HUES6 (cell line): ENCODE results near the gene LMF1.
"Not testable (repeated sequence)": the region's sequence is repeated elsewhere in the genome, so short reads cannot be mapped to it uniquely, and the experiment has no call there.

Source experiments
- H3K27ac ChIP-seq: 2 replicates; pipeline ENCODE4 v1.7.0; 2013; ENCODE audit warnings: low read depth, mild to moderate bottlenecking, low read length, inconsistent platforms
- H3K27me3 ChIP-seq: 2 replicates; pipeline ENCODE4 v1.6.1; 2013; ENCODE audit warnings: low read length; ENCODE audit not compliant: control insufficient read depth, insufficient read depth
- H3K36me3 ChIP-seq: 2 replicates; pipeline ENCODE4 v1.6.1; 2013; ENCODE audit warnings: low read length; ENCODE audit not compliant: control insufficient read depth, insufficient read depth
- H3K4me1 ChIP-seq: 2 replicates; pipeline ENCODE4 v1.6.1; 2013; ENCODE audit warnings: low read length; ENCODE audit not compliant: control insufficient read depth, insufficient read depth
- H3K4me3 ChIP-seq: 2 replicates; pipeline ENCODE4 v1.5.1; 2013; ENCODE audit warnings: low read depth, low read length
- H3K9ac ChIP-seq: one replicate; pipeline ENCODE4 v1.6.1; 2013; ENCODE audit warnings: mild to moderate bottlenecking, low read length
- H3K9me3 ChIP-seq: 2 replicates; pipeline ENCODE4 v1.6.1; 2013; ENCODE audit warnings: low read depth, low read length; ENCODE audit not compliant: control insufficient read depth, insufficient read depth

LMF1 gene

GRCh38 chr16:892536-893255 lies 78.1 kb downstream of the LMF1 start:
- Histone ChIP-seq H3K9me3 (no peaks in the 10 kb centered on the region), H3K4me1 (peaks cover 3% of the 10 kb centered on the region; the same call in 1 of the 2 replicates), H3K36me3 (no peaks in the 10 kb centered on the region), H3K9ac (no peak overlapping the region), H3K27ac (no peak overlapping the region), H3K27me3 (no peaks in the 10 kb centered on the region), H3K4me3 (no peak overlapping the region)

- H3K27ac ChIP-seq, result no peak overlapping the region
- no peak overlapping the region for H3K9ac ChIP-seq
- no peaks in the 10 kb centered on the region for H3K9me3 ChIP-seq
- no peak overlapping the region for H3K4me3 ChIP-seq
- H3K36me3 ChIP-seq, result no peaks in the 10 kb centered on the region
- no peaks in the 10 kb centered on the region for H3K27me3 ChIP-seq
- H3K4me1 ChIP-seq, result peaks cover 10% of the 10 kb centered on the region
Observed at GRCh38 chr16:892006-892405, 78.8 kb downstream of the LMF1 start.

GRCh38 chr16:891353-891740 lies 79.4 kb downstream of the LMF1 start:
- no peak overlapping the region for H3K27ac ChIP-seq
- H3K9me3 ChIP-seq, result no peaks in the 10 kb centered on the region
- no peaks in the 10 kb centered on the region for H3K36me3 ChIP-seq
- peaks cover 13% of the 10 kb centered on the region for H3K4me1 ChIP-seq
- H3K4me3 ChIP-seq, result no peak overlapping the region
- no peak overlapping the region for H3K9ac ChIP-seq
- H3K27me3 ChIP-seq, result no peaks in the 10 kb centered on the region

DNA sequence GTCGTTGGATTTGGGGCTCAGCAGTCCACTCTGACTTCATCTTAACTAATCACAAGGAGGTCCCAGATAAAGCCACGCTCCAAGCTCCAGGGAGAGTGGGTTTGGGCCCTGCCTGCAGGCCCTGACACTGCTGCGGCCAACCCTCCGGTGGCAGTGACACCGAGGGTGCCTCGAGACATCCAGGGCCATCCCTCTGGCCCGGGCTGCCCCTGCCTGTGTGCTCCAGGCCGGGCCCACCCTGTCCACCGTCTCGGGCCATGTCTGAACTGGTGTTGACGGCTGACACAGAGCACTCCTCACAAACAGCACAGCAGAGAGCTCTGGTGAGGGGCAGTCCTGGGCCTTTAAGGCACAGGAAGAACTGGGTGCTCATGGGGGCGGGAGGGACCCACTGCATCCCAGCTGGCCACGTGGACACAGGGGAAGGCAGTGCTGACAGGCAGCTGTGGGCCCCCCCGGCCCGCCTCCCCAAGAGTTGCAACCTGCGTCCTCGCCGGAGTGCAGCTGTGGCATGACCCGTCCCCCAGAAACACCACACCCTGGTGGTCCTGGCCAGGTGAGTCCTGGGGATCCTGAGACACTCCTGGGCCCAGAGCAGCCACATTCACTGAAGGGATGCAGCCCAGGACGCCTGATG lies 80.0 kb downstream of the LMF1 start:
- H3K9me3 ChIP-seq, result no peaks in the 10 kb centered on the region
- H3K27ac ChIP-seq, result no peak overlapping the region
- peaks cover 17% of the 10 kb centered on the region for H3K4me1 ChIP-seq
- H3K9ac ChIP-seq, result no peak overlapping the region
- no peaks in the 10 kb centered on the region for H3K36me3 ChIP-seq
- no peaks in the 10 kb centered on the region for H3K27me3 ChIP-seq
- H3K4me3 ChIP-seq, result no peak overlapping the region

- Histone ChIP-seq H3K9ac (no peak overlapping the region), H3K4me1 (peaks cover 23% of the 10 kb centered on the region), H3K27ac (no peak overlapping the region), H3K4me3 (no peak overlapping the region), H3K27me3 (no peaks in the 10 kb centered on the region), H3K9me3 (no peaks in the 10 kb centered on the region), H3K36me3 (no peaks in the 10 kb centered on the region)
Observed at GRCh38 chr16:890217-890616, 80.6 kb downstream of the LMF1 start.

DNA sequence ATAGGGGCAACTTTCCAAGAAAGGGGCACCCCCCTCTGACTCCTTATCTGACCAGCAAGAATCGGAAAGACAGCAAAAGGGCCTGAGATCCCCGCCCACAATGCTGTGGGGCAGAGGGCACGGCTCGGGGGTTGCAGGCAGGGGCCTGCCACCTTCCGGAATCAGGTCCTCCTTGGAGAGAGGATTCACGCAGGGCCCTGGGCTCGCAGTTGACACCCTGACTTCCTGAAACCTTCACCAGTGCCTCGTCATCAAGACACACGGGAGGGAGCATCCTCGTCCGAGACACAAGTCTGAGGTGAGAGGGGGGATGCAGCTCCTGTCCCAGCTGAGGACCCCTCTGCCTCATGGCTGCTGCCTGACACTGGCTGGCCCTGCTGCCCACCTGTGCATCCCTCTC lies 81.2 kb downstream of the LMF1 start:
- Histone ChIP-seq H3K27ac (no peak overlapping the region), H3K9me3 (0 out of 2 replicates have a peak, but pooled peaks cover under 1% of the 10 kb centered on the region), H3K4me1 (peaks cover 23% of the 10 kb centered on the region), H3K27me3 (no peaks in the 10 kb centered on the region), H3K36me3 (no peaks in the 10 kb centered on the region), H3K9ac (no peak overlapping the region), H3K4me3 (no peak overlapping the region)

- Histone ChIP-seq H3K4me3 (no peak overlapping the region), H3K9me3 (peaks cover 5% of the 10 kb centered on the region; the same call in 1 of the 2 replicates), H3K4me1 (peaks cover 23% of the 10 kb centered on the region), H3K27me3 (no peaks in the 10 kb centered on the region), H3K27ac (no peak overlapping the region), H3K9ac (no peak overlapping the region), H3K36me3 (no peaks in the 10 kb centered on the region)
Observed at GRCh38 chr16:888901-889570, 81.7 kb downstream of the LMF1 start.

DNA sequence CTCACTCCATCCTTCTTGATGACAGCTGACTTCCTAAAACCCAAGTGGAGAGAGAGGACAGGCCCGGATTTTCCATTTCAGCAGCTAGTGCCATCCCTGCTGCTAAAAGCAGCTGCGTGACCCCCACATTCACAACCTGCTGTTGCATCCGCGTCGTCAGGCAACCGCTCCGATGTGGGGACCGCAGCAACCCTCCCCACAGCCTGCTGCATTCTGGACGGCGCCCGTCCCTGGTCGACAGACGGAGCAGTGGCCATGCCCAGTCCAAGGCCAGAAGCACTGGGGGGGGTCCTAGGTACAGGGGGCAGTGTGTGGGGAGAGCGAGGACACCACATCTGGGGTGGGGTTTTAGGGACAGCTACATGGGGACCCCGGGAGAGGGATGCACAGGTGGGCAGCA lies 82.3 kb downstream of the LMF1 start:
- H3K27me3 ChIP-seq, result not testable (repeated sequence)
- H3K4me1 ChIP-seq, result peaks cover 23% of the 10 kb centered on the region

DNA sequence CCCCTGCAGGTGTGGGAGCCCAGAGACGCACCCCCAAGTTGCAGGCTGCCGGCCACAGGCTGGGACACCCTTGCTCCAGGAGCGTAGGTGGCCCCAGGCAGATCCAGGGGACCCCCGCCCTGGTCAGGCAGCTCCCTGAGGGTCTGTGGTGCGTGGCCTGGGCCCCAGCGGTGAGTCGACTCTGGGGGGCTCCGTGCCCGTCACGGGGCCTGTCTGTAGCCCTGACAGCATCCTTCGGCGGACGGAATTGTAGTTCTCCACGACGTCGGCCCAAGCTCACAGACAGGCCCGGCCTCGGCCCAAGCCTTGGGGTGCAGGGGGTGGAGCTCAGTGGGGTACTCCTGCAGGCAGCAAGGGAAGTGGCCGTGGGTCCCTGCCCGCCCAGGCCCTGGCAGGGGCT lies 82.9 kb downstream of the LMF1 start:
- Histone ChIP-seq H3K27me3 (no peaks in the 10 kb centered on the region), H3K9me3 (peaks cover 5% of the 10 kb centered on the region; the same call in 1 of the 2 replicates), H3K4me1 (peaks cover 23% of the 10 kb centered on the region), H3K27ac (no peak overlapping the region), H3K36me3 (no peaks in the 10 kb centered on the region), H3K9ac (no peak overlapping the region), H3K4me3 (no peak overlapping the region)

More for the DNA sequence above, 82.3 kb downstream of the LMF1 start:
- H3K36me3 ChIP-seq, H3K9ac ChIP-seq, H3K4me3 ChIP-seq, H3K9me3 ChIP-seq, H3K27ac ChIP-seq: not testable (repeated sequence)

- Histone ChIP-seq H3K9me3 (peaks cover 5% of the 10 kb centered on the region; the same call in 1 of the 2 replicates), H3K36me3 (no peaks in the 10 kb centered on the region), H3K9ac (peak overlapping the region; percentile 27), H3K27me3 (no peaks in the 10 kb centered on the region), H3K4me3 (peak overlapping the region; percentile 71), H3K4me1 (peaks cover 23% of the 10 kb centered on the region), H3K27ac (peak overlapping the region; percentile 55; the same call in 1 of the 2 replicates)
Observed at GRCh38 chr16:886802-887731, 83.7 kb downstream of the LMF1 start.
